Activated CD8-positive, alpha-beta memory T cell treated with anti-CD3 and anti-CD28 coated beads, Interleukin-2, amount 50 U/mL, for 4 hours (primary cell): ENCODE results near the gene LPP.

ENCODE experiments used
- DNase-seq: peaks from one replicate; pipeline ENCODE4 v3.0.0-alpha.2; 2020

LPP gene

DNA sequence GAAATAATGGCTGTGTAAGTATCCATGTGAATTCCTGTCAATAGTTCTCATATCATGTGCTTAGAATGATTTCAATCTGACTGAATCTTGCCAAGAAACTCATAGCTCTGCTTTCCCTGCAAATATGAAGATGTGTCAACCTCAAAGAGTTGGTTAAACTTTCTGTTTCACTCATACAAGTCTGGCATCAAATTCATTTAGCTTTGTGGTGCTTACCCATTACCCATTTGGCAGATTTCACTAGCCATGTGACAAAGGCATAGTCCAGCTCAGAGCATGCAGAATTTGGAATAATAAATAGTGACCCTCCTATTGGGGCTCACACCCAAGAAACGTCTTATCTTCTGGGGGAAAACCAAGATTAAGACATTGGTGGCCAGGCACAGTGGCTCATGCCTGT, 761.2 kb downstream of the LPP start:
- DNase-seq = no peak

DNA sequence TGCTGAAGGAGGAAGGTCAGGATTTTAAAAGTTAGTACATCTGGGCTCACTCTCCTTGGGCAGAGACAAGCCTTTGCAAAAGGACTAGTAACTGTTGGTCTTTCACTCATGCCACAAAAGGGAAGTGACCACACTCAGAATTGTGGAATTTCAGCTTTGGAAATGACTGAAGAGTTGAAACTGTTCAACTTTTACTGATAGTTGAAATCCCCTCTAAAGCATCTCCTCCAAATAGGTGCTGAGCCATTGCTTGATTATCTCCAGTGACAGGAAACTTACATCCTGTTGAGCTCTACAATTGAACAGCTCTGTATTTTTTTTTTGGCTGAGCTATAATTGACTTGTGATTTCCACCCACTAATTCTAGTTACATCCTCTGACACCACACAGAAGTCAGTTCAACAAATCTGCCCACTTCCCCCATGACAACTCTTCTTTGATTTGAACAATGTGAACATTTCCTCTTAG, 763.0 kb downstream of the LPP start:
- DNase-seq = no peak

DNA sequence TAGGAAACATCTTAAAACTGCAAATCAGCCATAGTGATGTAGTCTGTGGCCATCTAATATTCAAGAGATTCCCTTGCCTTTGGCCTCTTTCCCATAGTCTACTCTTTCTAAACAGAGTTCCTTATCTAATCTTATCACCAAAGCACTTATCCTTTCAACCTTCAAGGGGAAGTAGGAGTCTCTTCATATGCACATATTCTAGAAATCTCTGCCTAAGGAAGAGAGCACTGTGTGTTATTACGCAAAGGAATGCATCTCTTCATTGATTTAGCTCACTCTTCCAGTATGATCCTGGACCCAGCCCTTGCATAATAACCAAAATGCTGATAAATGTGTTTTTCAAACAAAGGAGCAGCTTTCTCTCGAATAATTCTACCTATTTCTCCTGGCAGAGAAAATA, 764.1 kb downstream of the LPP start:
- DNase-seq = no peak

- no peak for DNase-seq
These were observed 769.7 kb downstream of the LPP start for GRCh38 chr3:188923671-188924070.

DNA sequence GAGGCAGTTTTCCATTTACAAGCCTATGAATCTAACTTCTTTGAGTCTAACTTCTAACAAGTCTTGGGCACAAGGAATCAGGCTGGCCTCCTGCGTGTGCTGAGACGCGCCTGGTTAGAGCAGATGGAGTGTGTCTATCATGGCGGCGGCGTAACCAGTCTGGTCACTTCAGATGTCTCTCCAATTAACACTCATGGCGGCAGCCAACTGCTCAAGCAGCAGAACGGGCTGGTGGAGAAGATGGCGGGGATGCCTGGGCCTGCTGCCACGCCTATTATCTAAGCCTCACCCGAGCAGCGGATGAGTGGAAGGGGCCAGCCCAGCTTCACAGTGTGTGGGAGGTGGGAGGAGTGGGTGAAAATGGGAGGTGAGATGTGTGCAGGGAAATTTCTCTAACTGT, 771.4 kb downstream of the LPP start:
- DNase-seq = no peak

DNA sequence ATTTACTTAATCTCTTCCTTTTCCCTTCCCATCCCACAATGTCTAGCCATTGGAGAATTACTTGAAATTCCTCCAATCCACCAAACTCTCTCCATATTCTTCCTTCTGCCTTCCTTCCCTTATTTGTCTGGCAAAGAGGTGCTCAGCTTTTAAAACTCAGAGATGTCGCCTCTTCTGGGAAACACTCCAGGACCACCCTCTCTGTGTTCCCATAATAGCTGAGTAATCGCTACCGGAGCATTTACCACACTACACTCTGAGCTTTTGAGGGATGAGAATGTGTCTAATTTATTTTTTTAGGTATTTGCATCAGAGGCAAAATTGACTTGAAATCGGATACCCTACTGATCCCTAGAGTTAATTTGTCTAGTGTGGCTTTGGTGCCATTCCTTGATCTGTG, 772.2 kb downstream of the LPP start:
- DNase-seq = no peak

DNA sequence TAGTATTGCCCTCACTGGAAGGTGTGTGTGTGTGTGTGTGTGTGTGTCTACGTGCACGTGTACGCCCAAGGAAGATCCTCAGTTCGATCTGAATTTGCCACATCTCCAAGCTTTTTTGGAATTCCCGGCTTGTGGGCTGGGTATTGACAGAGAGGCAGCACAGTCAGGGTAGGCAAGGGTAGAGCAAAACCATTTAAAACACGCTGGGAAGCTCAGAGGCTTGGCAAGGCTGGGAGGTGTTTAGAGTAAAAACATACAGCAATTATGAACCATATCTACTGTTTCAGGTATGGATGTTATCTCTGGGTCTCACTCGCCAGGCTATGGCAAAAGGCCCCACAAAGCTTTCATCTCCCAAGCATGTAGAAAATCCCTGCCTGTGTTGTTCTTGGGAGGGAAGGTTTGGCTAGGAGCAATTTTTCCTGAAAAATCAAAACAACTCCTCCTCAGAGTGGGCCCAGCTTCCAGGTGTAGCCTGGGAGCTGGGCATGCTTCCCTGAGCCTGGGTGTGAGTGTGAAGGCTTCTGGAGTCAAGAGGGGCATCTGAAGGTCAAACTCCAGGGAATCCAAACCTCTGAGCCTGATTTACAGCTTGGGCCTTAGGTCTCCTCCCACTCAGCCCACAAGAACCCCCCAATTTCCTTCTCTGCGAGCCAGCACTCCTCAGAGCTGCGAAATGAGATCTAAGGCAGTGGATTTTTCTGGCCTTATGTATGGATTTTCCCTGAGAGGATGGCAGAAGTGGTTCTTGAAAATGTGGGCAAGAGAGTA, 773.0 kb downstream of the LPP start:
- no peak for DNase-seq

DNA sequence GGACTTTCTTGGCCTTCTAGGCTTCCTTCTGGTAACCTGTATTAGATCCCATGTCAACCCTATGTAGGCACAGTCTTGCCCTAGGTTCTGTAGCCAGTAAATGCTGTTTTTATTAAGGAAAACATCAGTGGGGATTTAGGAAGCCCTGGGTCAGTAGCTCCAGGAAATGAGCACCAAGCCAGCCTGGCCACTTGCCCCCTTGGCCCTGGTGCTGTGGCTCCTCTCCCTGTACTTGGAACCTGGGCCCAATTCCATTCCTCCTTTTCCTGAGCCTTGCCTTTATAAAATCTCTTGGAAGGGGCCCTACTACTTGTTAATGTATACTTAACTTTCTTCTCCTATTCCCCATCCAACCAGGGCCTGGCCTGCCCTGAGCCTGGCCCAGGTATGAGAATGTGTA, 774.0 kb downstream of the LPP start:
- DNase-seq = no peak

DNA sequence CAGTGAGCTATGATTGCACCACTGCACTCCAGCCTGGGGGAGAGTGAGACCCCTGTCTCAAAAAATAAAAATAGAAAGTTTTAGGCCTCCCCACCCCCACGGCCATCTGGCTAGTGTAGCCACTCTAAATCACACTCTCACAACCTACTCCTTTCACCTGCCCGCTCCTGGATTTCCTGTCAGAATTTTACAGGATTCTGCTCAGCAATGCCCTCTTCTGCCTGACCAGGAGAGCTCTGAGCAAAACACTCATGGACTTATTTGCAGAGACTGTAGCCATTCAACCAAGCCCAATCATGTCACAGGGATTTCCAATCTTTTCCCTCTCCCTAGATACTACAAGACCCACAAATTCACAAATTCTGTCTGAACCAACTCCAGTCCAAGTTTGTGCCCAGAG, 775.2 kb downstream of the LPP start:
- DNase-seq = no peak

GRCh38 chr3:188931036-188931435, 777.1 kb downstream of the LPP start:
- no peak for DNase-seq

DNA sequence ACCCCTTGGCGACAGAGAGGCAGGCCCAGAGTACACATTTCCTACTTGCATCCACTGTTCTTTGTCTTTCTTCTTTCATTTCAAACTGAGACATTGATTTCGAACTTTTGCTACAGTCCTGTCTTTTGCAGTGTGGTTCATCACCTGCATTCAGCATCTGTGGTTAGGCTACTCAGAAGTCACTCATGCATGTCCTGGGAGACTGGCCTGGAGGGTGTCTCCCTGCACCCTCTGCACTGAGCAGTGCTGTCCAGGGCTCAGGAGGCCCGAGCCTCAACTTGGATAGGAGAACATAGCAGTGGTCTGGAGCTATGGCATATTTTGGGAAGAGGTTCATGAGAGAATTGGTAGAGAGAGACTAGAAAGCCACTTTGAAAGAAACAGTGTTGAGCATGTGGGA, 777.6 kb downstream of the LPP start:
- no peak for DNase-seq

DNA sequence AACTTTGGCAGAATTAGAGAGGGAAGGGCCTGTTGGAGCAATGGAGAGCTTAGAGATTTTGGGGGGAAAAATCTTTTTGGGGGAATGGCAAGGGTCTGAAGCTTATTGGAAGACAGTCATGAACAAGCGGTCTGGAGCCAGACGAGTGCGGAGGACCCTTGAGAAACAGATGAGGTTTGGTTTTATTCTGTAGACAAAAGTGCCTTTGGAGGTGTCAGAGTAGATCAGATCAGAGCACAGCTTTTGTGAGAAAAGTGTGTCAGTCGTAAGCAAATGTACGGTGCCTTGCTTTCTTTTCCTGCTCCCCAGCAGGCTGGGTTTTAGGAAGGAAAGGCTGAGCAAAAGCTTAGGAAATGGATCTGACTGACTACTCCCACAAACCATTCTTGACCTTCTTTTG, 781.0 kb downstream of the LPP start:
- no peak for DNase-seq

DNA sequence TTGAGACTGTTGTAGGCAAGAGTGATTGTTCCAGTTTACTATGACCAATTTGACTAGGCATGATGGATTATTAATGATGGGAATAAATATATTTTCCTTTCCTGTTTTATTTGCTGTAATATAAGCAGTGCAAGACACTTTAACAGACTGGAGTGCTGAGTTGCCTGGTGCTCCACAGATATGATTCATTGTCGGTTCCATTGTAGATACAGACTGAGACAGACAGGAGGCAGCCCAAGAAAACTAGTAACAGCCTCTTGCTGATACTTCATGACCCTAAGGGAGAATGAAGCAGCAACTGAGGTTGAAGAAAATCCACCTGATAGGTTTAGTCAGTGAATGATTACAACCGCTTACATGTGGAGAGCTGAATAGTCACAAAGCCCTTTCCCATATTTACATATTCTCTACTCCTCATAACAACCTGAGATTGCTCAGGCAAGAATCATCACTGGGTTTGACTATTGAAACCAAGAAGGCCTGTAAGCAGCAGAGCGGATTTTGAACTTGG, 782.7 kb downstream of the LPP start:
- DNase-seq = no peak

DNA sequence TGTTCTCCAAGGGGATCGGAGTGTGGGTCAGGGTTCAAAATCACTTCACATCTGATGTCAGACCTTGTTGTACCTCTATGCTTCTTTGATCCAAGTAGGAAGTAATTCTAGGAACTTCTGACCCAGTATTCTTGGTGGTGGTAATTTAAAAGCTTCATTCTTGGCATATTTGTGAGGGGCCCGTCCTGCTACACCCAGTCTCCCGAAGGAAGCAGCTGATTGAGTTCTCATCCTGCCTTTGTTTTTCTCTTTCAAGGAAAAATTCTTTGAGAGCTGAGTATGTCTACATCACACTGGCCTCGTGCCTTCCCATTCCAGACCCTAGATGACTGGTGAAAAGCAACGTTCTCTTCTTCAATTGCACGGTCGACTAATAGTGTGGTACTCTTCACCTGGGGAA, 783.4 kb downstream of the LPP start:
- no peak for DNase-seq

DNA sequence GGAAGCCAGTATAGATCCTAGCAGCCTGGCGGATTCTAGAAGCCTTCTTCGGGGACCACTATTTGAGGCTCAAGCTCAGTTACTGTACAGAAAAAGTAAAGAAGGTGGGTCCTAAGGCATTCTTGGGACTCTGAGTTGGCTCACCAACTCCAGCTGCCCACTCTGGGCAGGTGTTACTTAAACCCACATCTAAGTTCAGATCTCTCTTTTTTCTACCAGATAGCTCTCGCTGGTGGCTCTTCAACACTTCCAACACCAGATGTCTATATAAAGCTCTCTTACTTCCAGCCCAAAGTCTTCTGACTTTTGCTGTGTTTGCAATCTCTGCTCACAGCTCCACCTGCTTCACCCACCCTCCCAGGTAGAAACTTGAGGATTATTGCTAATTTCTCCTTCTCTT, 785.0 kb downstream of the LPP start:
- no peak for DNase-seq

- DNase-seq = no peak
These were observed 786.0 kb downstream of the LPP start for GRCh38 chr3:188939814-188940572.
